Measurements from ENCODE around the gene FBXO2. TPM values are rescaled to one million over a fixed set of nuclear protein-coding genes. Genes with fewer than 3 reads are reported as not detected.

The FBXO2 gene
- total RNA-seq, 1 experiment from 2014 or later = 131 TPM

DNA sequence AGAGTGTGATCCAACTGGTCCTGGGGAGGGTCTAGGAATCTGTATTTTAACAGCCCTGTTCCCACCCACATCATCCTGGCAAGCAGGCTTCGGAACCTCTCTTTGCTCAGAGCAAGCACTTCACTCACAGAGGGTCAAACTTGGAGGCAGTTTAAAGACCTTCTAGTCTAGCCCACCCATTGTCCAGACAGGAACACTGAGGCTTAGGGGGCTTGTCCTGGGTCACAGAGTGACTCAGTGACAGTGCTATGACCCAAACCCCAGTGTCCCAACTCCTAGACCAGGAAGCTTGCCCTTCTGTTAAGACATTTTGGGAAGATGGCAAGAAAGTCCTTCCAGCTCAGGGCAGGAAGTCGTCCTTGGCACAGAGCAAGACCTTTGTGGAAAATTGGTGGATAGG, 36.5 kb downstream of the FBXO2 start:
- DNase-seq (ENCODE audit: low read depth, low spot score) (no peak), ATAC-seq (no peak)
- no peaks in the 10 kb centered on the region for H3K9me3 ChIP-seq (ENCODE audit: control insufficient read depth, insufficient read depth, low read depth, low read length)
- H3K4me3 ChIP-seq (ENCODE audit: low read depth in 2 of 2, low read length in 2 of 2) = no peak overlapping the region
- in situ Hi-C loops (cut with HindIII; ENCODE audit: low pct_unique_long_range_greater_than_20kb, low sequenced_read_pairs) = no loop called here
- TF ChIP-seq POLR2AphosphoS5 (IDR thresholded peaks at IDR 0.05; ENCODE audit: low read depth, low read length) (no peak), SIN3A (IDR thresholded peaks at IDR 0.05; ENCODE audit: borderline replicate concordance, insufficient read depth, low read depth, low read length) (no peak), TCF7L2 (IDR thresholded peaks at IDR 0.05; ENCODE audit: low read depth, low read length) (no peak)
- TF ChIP-seq, protein P1, sequence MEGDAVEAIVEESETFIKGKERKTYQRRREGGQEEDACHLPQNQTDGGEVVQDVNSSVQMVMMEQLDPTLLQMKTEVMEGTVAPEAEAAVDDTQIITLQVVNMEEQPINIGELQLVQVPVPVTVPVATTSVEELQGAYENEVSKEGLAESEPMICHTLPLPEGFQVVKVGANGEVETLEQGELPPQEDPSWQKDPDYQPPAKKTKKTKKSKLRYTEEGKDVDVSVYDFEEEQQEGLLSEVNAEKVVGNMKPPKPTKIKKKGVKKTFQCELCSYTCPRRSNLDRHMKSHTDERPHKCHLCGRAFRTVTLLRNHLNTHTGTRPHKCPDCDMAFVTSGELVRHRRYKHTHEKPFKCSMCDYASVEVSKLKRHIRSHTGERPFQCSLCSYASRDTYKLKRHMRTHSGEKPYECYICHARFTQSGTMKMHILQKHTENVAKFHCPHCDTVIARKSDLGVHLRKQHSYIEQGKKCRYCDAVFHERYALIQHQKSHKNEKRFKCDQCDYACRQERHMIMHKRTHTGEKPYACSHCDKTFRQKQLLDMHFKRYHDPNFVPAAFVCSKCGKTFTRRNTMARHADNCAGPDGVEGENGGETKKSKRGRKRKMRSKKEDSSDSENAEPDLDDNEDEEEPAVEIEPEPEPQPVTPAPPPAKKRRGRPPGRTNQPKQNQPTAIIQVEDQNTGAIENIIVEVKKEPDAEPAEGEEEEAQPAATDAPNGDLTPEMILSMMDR (IDR thresholded peaks at IDR 0.05) = no peak
- TF ChIP-seq, protein P2, sequence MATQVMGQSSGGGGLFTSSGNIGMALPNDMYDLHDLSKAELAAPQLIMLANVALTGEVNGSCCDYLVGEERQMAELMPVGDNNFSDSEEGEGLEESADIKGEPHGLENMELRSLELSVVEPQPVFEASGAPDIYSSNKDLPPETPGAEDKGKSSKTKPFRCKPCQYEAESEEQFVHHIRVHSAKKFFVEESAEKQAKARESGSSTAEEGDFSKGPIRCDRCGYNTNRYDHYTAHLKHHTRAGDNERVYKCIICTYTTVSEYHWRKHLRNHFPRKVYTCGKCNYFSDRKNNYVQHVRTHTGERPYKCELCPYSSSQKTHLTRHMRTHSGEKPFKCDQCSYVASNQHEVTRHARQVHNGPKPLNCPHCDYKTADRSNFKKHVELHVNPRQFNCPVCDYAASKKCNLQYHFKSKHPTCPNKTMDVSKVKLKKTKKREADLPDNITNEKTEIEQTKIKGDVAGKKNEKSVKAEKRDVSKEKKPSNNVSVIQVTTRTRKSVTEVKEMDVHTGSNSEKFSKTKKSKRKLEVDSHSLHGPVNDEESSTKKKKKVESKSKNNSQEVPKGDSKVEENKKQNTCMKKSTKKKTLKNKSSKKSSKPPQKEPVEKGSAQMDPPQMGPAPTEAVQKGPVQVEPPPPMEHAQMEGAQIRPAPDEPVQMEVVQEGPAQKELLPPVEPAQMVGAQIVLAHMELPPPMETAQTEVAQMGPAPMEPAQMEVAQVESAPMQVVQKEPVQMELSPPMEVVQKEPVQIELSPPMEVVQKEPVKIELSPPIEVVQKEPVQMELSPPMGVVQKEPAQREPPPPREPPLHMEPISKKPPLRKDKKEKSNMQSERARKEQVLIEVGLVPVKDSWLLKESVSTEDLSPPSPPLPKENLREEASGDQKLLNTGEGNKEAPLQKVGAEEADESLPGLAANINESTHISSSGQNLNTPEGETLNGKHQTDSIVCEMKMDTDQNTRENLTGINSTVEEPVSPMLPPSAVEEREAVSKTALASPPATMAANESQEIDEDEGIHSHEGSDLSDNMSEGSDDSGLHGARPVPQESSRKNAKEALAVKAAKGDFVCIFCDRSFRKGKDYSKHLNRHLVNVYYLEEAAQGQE (IDR thresholded peaks at IDR 0.05; ENCODE audit: insufficient read depth in 1 of 2, low read depth in 2 of 2, low read length in 1 of 2) = no peak
- intact Hi-C loops (cut with micrococcal nuclease; ENCODE audit: unreplicated experiment) = no loop called here
- H3K36me3 ChIP-seq (ENCODE audit: control insufficient read depth, insufficient read depth, low read length) = no peaks in the 10 kb centered on the region
- POLR2A ChIA-PET = no interaction called here
- H3K4me1 ChIP-seq (ENCODE audit: control insufficient read depth, insufficient read depth, low read length) = no peaks in the 10 kb centered on the region
- H3K27ac ChIP-seq (ENCODE audit: low read length) = no peak overlapping the region
- H3K27me3 ChIP-seq (ENCODE audit: control insufficient read depth, insufficient read depth, low read length) = no peaks in the 10 kb centered on the region
- CTCF ChIA-PET = interaction anchor here (0.6 kb wide), 1 partner anchor 68 kb away, joined by 3 read pairs; no protein-coding TSS in a partner anchor
- no TSS peak for BruUV-seq (replicated peaks)

DNA sequence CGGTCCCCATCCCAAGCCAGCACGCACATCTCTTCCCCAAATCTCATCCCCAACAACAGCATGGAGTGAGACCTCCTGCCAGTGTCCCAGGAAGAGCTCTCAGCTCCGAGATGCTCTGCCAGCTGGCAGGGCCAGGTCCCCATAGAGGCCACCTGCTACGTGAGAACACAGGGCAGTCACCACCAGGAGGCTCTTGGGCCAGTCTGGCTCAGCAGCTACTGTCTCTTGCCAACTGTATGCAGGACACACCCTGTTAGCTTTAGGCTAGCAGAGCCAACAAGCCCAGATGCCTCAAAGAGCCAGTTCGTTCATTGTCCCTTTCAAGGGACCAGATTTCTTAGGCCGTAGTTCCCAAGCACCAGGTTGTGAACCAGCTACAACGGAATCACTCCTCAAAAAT, 36.9 kb downstream of the FBXO2 start:
- no TSS peak for BruUV-seq (replicated peaks)
- ChIA-PET CTCF (no interaction called here), POLR2A (no interaction called here)
- H3K27me3 ChIP-seq (ENCODE audit: control insufficient read depth, insufficient read depth, low read length) = no peaks in the 10 kb centered on the region
- H3K27ac ChIP-seq (ENCODE audit: low read length) = no peak overlapping the region
- no peaks in the 10 kb centered on the region for H3K4me1 ChIP-seq (ENCODE audit: control insufficient read depth, insufficient read depth, low read length)
- H3K36me3 ChIP-seq (ENCODE audit: control insufficient read depth, insufficient read depth, low read length) = no peaks in the 10 kb centered on the region
- no peak for TF ChIP-seq SIN3A (IDR thresholded peaks at IDR 0.05; ENCODE audit: borderline replicate concordance, insufficient read depth, low read depth, low read length)
- TF ChIP-seq TCF7L2 (IDR thresholded peaks at IDR 0.05; ENCODE audit: low read depth, low read length) = no peak
- TF ChIP-seq, protein P2 (IDR thresholded peaks at IDR 0.05; ENCODE audit: insufficient read depth in 1 of 2, low read depth in 2 of 2, low read length in 1 of 2) = no peak
- TF ChIP-seq POLR2AphosphoS5 (IDR thresholded peaks at IDR 0.05; ENCODE audit: low read depth, low read length) = no peak
- TF ChIP-seq, protein P1 (IDR thresholded peaks at IDR 0.05) = no peak
- ATAC-seq = peak; percentile 70
- in situ Hi-C loops (cut with HindIII; ENCODE audit: low pct_unique_long_range_greater_than_20kb, low sequenced_read_pairs) = no loop called here
- intact Hi-C loops (cut with micrococcal nuclease; ENCODE audit: unreplicated experiment) = no loop called here
- no peaks in the 10 kb centered on the region for H3K9me3 ChIP-seq (ENCODE audit: control insufficient read depth, insufficient read depth, low read depth, low read length)
- H3K4me3 ChIP-seq (ENCODE audit: low read depth in 2 of 2, low read length in 2 of 2) = no peak overlapping the region
- DNase-seq (ENCODE audit: low read depth, low spot score) = no peak
